ENCODE data around the gene TUBB4A.

TUBB4A gene

GRCh38 chr19:6491802-6492592 is 10.1 kb downstream of the TUBB4A start:
- no peak for DNase-seq

DNA sequence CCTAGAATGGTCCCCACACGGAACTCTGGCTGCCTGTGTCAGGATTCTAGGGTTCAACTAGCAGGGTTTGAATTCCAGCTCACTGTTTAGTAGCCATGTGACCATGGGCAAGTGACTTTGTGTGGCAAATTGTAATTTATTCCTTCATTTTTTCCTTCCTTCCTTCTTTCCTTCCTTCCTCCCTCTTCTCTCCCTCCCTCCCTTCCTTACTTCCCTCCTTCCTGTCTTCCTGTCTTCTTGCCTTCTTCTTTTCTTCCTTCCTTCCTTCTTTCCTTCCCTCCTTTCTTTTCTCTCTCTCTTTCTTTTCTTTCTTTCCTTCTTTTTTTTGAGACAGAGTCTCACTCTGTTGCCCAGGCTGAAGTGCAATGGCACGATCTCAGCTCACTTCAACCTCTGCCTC is 12.0 kb downstream of the TUBB4A start:
- no peak for DNase-seq

DNA sequence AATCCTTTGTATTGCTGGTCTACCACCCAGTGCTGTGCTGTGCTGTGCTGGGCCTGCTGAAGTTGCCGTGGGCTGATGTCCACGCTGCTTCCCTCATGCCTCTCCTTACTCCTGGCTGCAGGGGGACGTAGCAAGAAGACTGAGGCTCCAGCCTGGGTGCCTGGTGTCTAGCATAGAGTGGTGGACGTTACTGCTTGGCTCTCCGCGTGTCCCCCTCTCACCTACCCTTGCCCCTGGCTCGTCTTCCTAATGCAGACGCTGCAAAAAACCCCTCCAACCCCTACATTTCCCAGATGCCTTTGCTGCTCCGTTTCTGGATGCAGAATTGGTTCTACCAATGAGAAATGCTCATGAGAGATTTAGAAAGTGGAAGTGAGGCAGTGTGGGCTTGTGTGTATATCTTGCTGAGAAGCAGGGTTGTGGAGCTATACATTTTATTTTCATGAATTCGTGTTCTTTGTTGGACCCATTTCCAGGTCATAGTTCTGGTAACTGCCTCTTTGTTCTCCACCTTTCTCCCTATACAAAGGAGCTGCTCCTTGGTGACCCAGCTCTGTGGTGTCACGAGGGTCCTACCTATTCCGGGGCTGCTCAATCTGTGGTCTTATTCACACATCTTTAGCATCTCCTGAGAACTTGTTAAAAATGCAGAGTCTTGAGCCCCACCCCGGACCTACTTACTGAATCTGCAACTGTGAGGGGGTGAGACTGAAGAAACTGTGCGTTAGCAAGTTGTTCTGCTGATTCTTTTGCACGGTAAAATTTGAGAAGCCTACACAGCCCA is 12.6 kb downstream of the TUBB4A start:
- DNase-seq: no peak

DNA sequence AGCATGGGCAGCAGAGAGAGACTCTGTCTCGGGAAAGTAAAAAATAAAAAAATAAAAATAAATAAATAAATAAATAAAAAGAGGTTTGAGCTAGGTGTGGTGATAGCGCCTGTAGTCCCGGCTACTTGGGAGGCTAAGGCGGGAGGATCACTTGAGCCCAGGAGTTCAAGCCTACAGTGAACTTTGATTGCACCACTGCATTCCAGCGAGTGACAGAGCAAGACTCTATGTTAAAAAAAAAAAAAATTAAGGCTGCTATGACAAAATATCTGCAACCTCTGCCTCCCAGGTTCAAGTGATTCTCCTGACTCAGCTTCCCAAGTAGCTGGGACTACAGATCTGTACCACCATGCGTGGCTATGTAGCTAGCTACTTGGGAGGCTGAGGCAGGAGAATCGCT is 17.3 kb downstream of the TUBB4A start:
- DNase-seq: no peak

DNA sequence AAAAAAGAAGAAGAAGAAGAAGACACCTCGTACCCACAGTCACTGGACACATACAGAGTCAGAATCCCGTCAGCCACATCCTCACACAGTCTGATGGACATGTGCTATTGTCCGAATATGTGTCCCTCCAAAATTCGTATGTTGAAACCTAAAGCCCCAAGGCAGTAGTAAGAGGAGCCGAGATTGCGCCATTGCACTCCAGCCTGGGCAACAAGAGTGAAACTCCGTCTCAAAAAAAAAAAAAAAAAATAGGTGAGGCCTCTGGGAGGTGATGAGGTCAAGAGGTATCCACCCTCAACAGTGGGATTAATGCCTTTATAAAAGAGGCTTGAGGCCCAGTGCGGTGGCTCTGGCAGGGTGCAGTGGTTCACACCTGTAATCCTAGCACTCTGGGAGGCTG is 17.9 kb downstream of the TUBB4A start:
- no peak for DNase-seq

- DNase-seq: no peak
Observed at GRCh38 chr19:6483235-6483634, 18.9 kb downstream of the TUBB4A start.

DNA sequence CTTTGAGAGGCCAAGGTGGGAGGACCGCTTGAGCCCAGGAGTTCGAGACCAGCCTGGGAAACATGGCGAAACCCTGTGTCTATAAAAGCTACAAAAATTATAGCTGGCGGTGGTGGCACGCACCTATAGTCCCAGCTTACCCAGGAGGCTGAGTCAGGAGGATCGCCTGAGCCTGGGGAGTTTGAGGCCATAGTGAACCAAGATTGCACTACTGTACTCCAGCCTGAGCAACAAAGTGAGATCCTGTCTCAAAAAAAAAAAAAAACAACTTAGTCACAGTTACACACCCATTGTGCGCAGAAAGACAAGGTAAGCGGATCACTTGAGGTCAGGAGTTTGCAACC is 19.8 kb downstream of the TUBB4A start:
- DNase-seq: no peak

GRCh38 chr19:6481541-6482342 is 20.4 kb downstream of the TUBB4A start, which contains the start of gene DENND1C:
Gene DENND1C, minus strand, starts transcription at chr19:6481787. Its CDS starts 92 bp downstream, at chr19:6481695.
- peak in 2 of 4 experiments; percentile 41 to 65 for DNase-seq

- no peak for DNase-seq
Observed at GRCh38 chr19:6480848-6481415, 21.2 kb downstream of the TUBB4A start.

GRCh38 chr19:6479836-6480398 is 22.2 kb downstream of the TUBB4A start:
- no peak for DNase-seq

GRCh38 chr19:6478815-6479214 is 23.3 kb downstream of the TUBB4A start:
- DNase-seq: no peak

- DNase-seq: no peak
Observed at GRCh38 chr19:6476896-6477431, 25.1 kb downstream of the TUBB4A start.

- DNase-seq: peak in 3 of 4 experiments; percentile 35 to 41 (median 37)
Observed at GRCh38 chr19:6476155-6476895, 25.8 kb downstream of the TUBB4A start.

GRCh38 chr19:6475321-6476108 is 26.6 kb downstream of the TUBB4A start:
- no peak for DNase-seq

- no peak for DNase-seq
Observed at GRCh38 chr19:6473647-6474046, 28.5 kb downstream of the TUBB4A start.

- DNase-seq: no peak
Observed at GRCh38 chr19:6472713-6473112, 29.4 kb downstream of the TUBB4A start.

GRCh38 chr19:6471076-6471475 is 31.0 kb downstream of the TUBB4A start:
- no peak for DNase-seq

GRCh38 chr19:6470173-6470572 is 31.9 kb downstream of the TUBB4A start:
- DNase-seq: no peak

DNA sequence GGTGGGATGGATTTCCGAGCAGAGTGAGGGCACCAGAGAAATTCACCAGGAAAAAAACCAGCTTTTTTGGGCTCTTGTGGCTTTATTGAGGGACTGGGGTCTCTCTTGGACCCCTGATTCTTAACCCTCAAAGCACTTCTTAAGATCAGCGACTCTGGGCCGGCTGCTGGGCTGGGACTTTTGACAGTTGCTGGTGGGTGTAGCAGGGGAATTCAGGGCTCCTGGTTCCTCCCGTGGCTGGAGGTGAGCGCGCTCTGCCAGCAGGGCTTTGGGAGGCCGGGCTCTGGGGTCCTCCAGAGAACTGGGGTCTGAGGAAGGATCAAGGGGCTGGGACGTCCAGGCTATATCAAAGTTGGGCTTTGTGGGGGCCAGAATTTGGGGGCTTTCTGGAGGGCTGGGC is 34.7 kb downstream of the TUBB4A start:
- no peak for DNase-seq

- DNase-seq: no peak
Observed at GRCh38 chr19:6466526-6467248, 35.4 kb downstream of the TUBB4A start.
